Esophagus (tissue), 2 donors: ENCODE results near the gene SLC2A11. TPM values are rescaled to one million over a fixed set of nuclear protein-coding genes. Genes with fewer than 3 reads are reported as not detected.
A peak's percentile ranks its signal among the peaks of the same experiment; 100 is the strongest.

Experiments
- H3K27ac ChIP-seq, 2 donors: one replicate each; pipeline ENCODE4 v1.5.1; 2013; ENCODE audit warnings: low read depth in 2 of 2, mild to moderate bottlenecking in 2 of 2, inconsistent platforms in 1 of 2, low read length in 1 of 2, moderate library complexity in 1 of 2
- H3K27me3 ChIP-seq, 2 donors: one replicate each; pipeline ENCODE4 v1.6.1; 2013; ENCODE audit warnings: low read length in 2 of 2, control low read depth in 1 of 2, mild to moderate bottlenecking in 1 of 2; ENCODE audit not compliant: insufficient read depth in 2 of 2, control insufficient read depth in 1 of 2
- H3K36me3 ChIP-seq, 2 donors: one replicate each; pipeline ENCODE4 v1.6.1; 2013; ENCODE audit warnings: low read length in 1 of 2; ENCODE audit not compliant: control insufficient read depth in 2 of 2, insufficient read depth in 2 of 2
- H3K4me1 ChIP-seq, 2 donors: one replicate each; pipeline ENCODE4 v1.6.1; 2013; ENCODE audit warnings: low read length in 1 of 2; ENCODE audit not compliant: control insufficient read depth in 2 of 2, insufficient read depth in 2 of 2
- H3K4me3 ChIP-seq, 2 donors: one replicate each; pipeline ENCODE4 v1.5.1; 2013; ENCODE audit warnings: low read length in 2 of 2, mild to moderate bottlenecking in 2 of 2, low read depth in 1 of 2, moderate library complexity in 1 of 2
- H3K9me3 ChIP-seq, 2 donors: one replicate each; pipeline ENCODE4 v1.6.1; 2013; ENCODE audit warnings: mild to moderate bottlenecking in 2 of 2, low read depth in 1 of 2, low read length in 1 of 2, moderate library complexity in 1 of 2; ENCODE audit not compliant: control insufficient read depth in 2 of 2, insufficient read depth in 1 of 2
- WGBS, 2 donors: extraction: QIAGEN DNeasy Blood & Tissue Kit; methylation state at CpG; one replicate each; pipeline ENCODE4 v1.1.7; 2013; 5-methylcytosine and 5-hydroxymethylcytosine counted together
- polyA plus RNA-seq, 2 donors: library from polyadenylated mRNA; stranded (reverse); fragments of 200-250 nt; gene quantifications; one replicate each; pipeline ENCODE4 v1.2.3, GENCODE V29; 2013
- donor health status: healthy with polysubstance abuse.
- donor health status: Bipolar disorder and iron deficiency.

The SLC2A11 gene
- polyA plus RNA-seq, 2 donors = 2.5 to 3.9 TPM

DNA sequence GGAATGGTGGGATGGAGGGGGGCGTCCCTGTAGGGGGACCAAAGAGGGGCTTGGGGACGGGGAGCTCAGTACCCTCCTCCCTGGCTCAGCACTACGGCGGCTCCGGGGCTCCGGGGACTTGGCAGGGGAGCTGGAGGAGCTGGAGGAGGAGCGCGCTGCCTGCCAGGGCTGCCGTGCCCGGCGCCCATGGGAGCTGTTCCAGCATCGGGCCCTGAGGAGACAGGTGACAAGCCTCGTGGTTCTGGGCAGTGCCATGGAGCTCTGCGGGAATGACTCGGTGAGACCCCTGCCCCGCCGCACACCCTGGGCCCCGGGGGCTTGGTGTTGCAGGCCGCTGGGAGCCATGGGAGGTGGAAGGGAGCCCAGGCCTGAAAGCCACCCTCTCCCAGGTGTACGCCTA, 24.7 kb downstream of the SLC2A11 start:
- 61 to 77% methylated on average over 20 of the region's 20 CpGs for WGBS, 2 donors
- Histone ChIP-seq H3K4me1 (no peaks in the 10 kb centered on the region), H3K9me3 (no peaks in the 10 kb centered on the region), H3K27me3 (no peaks in the 10 kb centered on the region), H3K27ac (no peak overlapping the region), H3K36me3 (peaks cover 0 to 3% of the 10 kb centered on the region in 2 donors), H3K4me3 (peak overlapping the region in 1 of 2 donors; percentile 18)

DNA sequence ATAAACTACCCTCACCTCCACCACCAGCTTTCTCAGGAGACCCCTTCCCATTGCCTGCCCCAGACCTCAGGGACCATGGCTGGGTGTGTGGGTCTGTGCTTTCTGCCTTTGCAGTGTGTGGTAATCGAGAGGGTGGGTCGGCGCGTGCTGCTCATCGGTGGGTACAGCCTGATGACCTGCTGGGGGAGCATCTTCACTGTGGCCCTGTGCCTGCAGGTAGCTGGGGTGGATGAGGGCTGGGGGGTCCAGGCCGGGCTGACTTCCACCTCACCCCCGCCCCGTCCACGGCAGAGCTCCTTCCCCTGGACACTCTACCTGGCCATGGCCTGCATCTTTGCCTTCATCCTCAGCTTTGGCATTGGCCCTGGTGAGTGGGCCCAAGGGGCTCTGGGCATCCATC, 26.0 kb downstream of the SLC2A11 start:
- no peak overlapping the region for H3K27ac ChIP-seq
- 96% methylated on average over 9 of the region's 9 CpGs for WGBS, 2 donors
- no peaks in the 10 kb centered on the region for H3K36me3 ChIP-seq
- H3K27me3 ChIP-seq = no peaks in the 10 kb centered on the region
- H3K4me3 ChIP-seq = no peak overlapping the region
- H3K9me3 ChIP-seq = no peaks in the 10 kb centered on the region
- H3K4me1 ChIP-seq = no peaks in the 10 kb centered on the region

DNA sequence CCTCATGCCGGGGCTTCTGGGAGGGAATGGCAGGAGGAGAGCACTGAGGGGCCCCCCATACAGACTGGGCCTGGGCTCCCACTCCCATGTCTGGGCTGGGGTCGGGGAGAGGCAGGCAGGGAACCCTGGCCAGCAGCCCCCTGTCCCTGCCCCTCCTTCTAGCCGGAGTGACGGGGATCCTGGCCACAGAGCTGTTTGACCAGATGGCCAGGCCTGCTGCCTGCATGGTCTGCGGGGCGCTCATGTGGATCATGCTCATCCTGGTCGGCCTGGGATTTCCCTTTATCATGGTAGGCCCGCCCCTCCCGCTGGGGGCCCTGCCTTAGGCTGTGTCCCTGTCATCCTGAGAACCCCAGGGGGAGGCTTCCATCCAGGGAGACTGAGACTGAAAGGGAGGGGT, 26.5 kb downstream of the SLC2A11 start:
- Histone ChIP-seq H3K27ac (no peak overlapping the region), H3K9me3 (no peaks in the 10 kb centered on the region), H3K27me3 (no peaks in the 10 kb centered on the region), H3K4me3 (no peak overlapping the region), H3K36me3 (no peaks in the 10 kb centered on the region), H3K4me1 (no peaks in the 10 kb centered on the region)
- 94 to 95% methylated on average over 9 of the region's 9 CpGs for WGBS, 2 donors

DNA sequence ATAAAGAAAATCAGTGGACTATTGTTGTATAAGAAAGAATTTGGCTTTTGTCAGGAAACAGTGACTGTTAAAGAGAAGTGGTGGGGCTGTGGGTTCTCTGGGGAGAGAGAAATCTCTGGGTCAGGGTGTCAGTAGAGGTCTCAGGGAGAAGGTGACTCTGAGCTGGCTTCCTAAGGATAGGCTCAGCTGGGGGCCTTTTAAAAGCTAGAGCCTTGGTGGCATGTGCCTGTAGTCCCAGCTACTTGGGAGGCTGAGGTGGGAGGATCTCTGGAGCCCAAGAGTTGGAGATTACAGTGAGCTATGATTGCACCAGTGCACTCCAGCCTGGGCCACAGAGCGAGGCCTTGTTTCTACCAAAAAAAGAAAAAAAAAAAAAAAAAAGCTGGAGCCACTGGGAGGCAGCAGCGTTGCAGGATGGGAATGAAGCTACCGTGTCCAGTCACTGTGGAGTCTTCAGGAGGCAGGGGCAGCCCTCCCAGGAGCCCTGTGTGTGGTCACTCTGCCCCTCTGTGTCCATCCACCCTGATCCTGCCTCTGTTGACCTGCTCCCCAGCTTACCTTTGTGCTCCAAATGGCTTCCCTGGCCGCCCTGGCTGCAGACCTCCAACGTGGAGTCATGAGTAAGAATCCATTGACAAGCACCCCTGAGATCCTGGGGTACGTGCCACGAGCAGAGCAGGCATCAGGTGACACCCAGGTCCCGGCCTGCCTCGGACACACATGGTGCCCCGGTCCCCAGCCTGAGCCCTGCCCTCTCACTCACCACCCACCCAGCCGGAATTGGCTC, 31.1 kb downstream of the SLC2A11 start:
- Histone ChIP-seq H3K9me3 (no peaks in the 10 kb centered on the region), H3K4me1 (peaks cover 3 to 8% of the 10 kb centered on the region in 2 donors), H3K27me3 (no peaks in the 10 kb centered on the region), H3K36me3 (no peaks in the 10 kb centered on the region), H3K27ac (peak overlapping the region in 1 of 2 donors; percentile 66), H3K4me3 (no peak overlapping the region)
- WGBS, 2 donors = 70 to 76% methylated on average over 11 of the region's 11 CpGs

- H3K4me3 ChIP-seq = no peak overlapping the region
- H3K27me3 ChIP-seq = no peaks in the 10 kb centered on the region
- no peak overlapping the region for H3K27ac ChIP-seq
- WGBS, 2 donors = 48 to 65% methylated on average over 5 of the region's 5 CpGs
- H3K36me3 ChIP-seq = no peaks in the 10 kb centered on the region
- H3K9me3 ChIP-seq = no peaks in the 10 kb centered on the region
- peaks cover 3 to 8% of the 10 kb centered on the region in 2 donors for H3K4me1 ChIP-seq
These were observed 31.9 kb downstream of the SLC2A11 start for GRCh38 chr22:23889620-23890019.

- WGBS, 2 donors = 84 to 85% methylated on average over 7 of the region's 7 CpGs
- Histone ChIP-seq H3K9me3 (no peaks in the 10 kb centered on the region), H3K4me3 (no peak overlapping the region), H3K4me1 (peaks cover 11 to 14% of the 10 kb centered on the region in 2 donors), H3K27ac (no peak overlapping the region), H3K36me3 (peaks cover 0 to 9% of the 10 kb centered on the region in 2 donors), H3K27me3 (no peaks in the 10 kb centered on the region)
These were observed 34.1 kb downstream of the SLC2A11 start for GRCh38 chr22:23891726-23892125.

GRCh38 chr22:23892130-23892529, 34.5 kb downstream of the SLC2A11 start:
- Histone ChIP-seq H3K27ac (no peak overlapping the region), H3K4me3 (no peak overlapping the region), H3K27me3 (no peaks in the 10 kb centered on the region), H3K36me3 (peaks cover 0 to 13% of the 10 kb centered on the region in 2 donors), H3K9me3 (no peaks in the 10 kb centered on the region), H3K4me1 (peaks cover 11 to 14% of the 10 kb centered on the region in 2 donors)
- WGBS, 2 donors = 91 to 100% methylated on average over 2 of the region's 2 CpGs

- WGBS, 2 donors = 74 to 76% methylated on average over 4 of the region's 4 CpGs
- no peaks in the 10 kb centered on the region for H3K27me3 ChIP-seq
These were observed 35.0 kb downstream of the SLC2A11 start for GRCh38 chr22:23892706-23893105.

GRCh38 chr22:23893121-23893944, 35.7 kb downstream of the SLC2A11 start:
- peaks cover 11 to 17% of the 10 kb centered on the region in 2 donors for H3K4me1 ChIP-seq

More at GRCh38 chr22:23892706-23893105, 35.0 kb downstream of the SLC2A11 start:
- H3K27ac ChIP-seq = peak overlapping the region in 1 of 2 donors; percentile 34
- peaks cover 11 to 14% of the 10 kb centered on the region in 2 donors for H3K4me1 ChIP-seq
- no peak overlapping the region for H3K4me3 ChIP-seq
- peaks cover 0 to 16% of the 10 kb centered on the region in 2 donors for H3K36me3 ChIP-seq
- no peaks in the 10 kb centered on the region for H3K9me3 ChIP-seq

More at GRCh38 chr22:23893121-23893944, 35.7 kb downstream of the SLC2A11 start:
- WGBS, 2 donors = 24 to 31% methylated on average over 11 of the region's 11 CpGs
- Histone ChIP-seq H3K9me3 (no peaks in the 10 kb centered on the region), H3K27me3 (no peaks in the 10 kb centered on the region), H3K36me3 (peaks cover 0 to 16% of the 10 kb centered on the region in 2 donors), H3K4me3 (peak overlapping the region; percentile 76 to 86), H3K27ac (peak overlapping the region; percentile 98 to 99)
